Neural progenitor cell (in vitro differentiated cells): Measurements from ENCODE around the gene UMAD1. TPM values are rescaled to one million over a fixed set of nuclear protein-coding genes. Genes with fewer than 3 reads are reported as not detected.

Experiments used
- DNase-seq: peaks from one replicate; pipeline ENCODE4 v3.0.0-alpha.2; 2016; ENCODE audit warnings: low spot score
- H2AFZ ChIP-seq: fragments of 200-600 bp; sonication (generic); replicated peaks from 2 replicates; pipeline ENCODE4 v1.6.1; 2016; ENCODE audit warnings: antibody characterized with exemption
- H3F3A ChIP-seq: fragments of 200-600 bp; sonication (generic); 2 replicates; pipeline ENCODE4 v1.6.1; 2016; ENCODE audit warnings: antibody characterized with exemption, low read depth
- H3K27ac ChIP-seq: fragments of 200-600 bp; sonication (generic); 2 replicates; pipeline ENCODE4 v1.5.1; 2016; ENCODE audit warnings: mild to moderate bottlenecking
- H3K27me3 ChIP-seq: fragments of 200-600 bp; sonication (generic); 2 replicates; pipeline ENCODE4 v1.6.1; 2016; ENCODE audit warnings: mild to moderate bottlenecking, moderate library complexity
- H3K36me3 ChIP-seq: fragments of 200-600 bp; sonication (generic); 2 replicates; pipeline ENCODE4 v1.5.1; 2016
- H3K4me1 ChIP-seq: fragments of 200-600 bp; sonication (generic); 2 replicates; pipeline ENCODE4 v1.6.1; 2016; ENCODE audit warnings: mixed run types
- H3K4me2 ChIP-seq: fragments of 200-600 bp; sonication (generic); 2 replicates; pipeline ENCODE4 v1.6.1; 2016
- H3K4me3 ChIP-seq: fragments of 200-600 bp; sonication (generic); 2 replicates; pipeline ENCODE4 v1.5.1; 2016
- H3K79me2 ChIP-seq: fragments of 200-600 bp; sonication (generic); 2 replicates; pipeline ENCODE4 v1.6.1; 2016; ENCODE audit warnings: low read depth
- H3K9ac ChIP-seq: fragments of 200-600 bp; sonication (generic); 2 replicates; pipeline ENCODE4 v1.6.1; 2016
- H3K9me3 ChIP-seq: fragments of 200-600 bp; sonication (generic); 2 replicates; pipeline ENCODE4 v1.5.1; 2016; ENCODE audit warnings: low read depth
- H4K20me1 ChIP-seq: fragments of 200-600 bp; sonication (generic); 2 replicates; pipeline ENCODE4 v1.6.1; 2016; ENCODE audit warnings: low read depth
- H3K27ac Mint-ChIP-seq: 3 replicates; pipeline ENCODE4 v1.8.0; 2021; ENCODE audit warnings: mixed read lengths
- H3K27me3 Mint-ChIP-seq: 2 replicates; pipeline ENCODE4 v1.8.0; 2022; ENCODE audit warnings: low read depth, mild to moderate bottlenecking, inconsistent platforms, moderate library complexity, mixed read lengths; ENCODE audit not compliant: insufficient read depth
- H3K36me3 Mint-ChIP-seq: 3 replicates; pipeline ENCODE4 v1.8.0; 2021; ENCODE audit warnings: mixed read lengths
- H3K4me1 Mint-ChIP-seq: 3 replicates; pipeline ENCODE4 v1.8.0; 2021; ENCODE audit warnings: mixed read lengths
- H3K4me3 Mint-ChIP-seq: 3 replicates; pipeline ENCODE4 v1.8.0; 2021; ENCODE audit warnings: mild to moderate bottlenecking, moderate library complexity, mixed read lengths
- H3K9me3 Mint-ChIP-seq: 3 replicates; pipeline ENCODE4 v1.8.0; 2020; ENCODE audit warnings: mixed read lengths
- CTCF ChIP-seq: fragments of 200-600 bp; sonication (generic); IDR thresholded peaks from 2 replicates; pipeline ENCODE4 v1.5.1; 2017; ENCODE audit warnings: antibody characterized with exemption, mild to moderate bottlenecking
- EZH2 ChIP-seq: fragments of 200-600 bp; sonication (generic); IDR thresholded peaks from 2 replicates; pipeline ENCODE4 v1.6.1; 2017; ENCODE audit warnings: antibody characterized with exemption, mild to moderate bottlenecking, moderate library complexity
- EZH2phosphoT487 ChIP-seq: fragments of 200-600 bp; sonication (generic); IDR thresholded peaks from 2 replicates; pipeline ENCODE4 v1.6.1; 2017; ENCODE audit warnings: antibody characterized with exemption
- total RNA-seq: library from RNA; depleted of rRNA; stranded (reverse); fragments of >200 nt; gene quantifications from 2 replicates; pipeline ENCODE4 v1.2.3, GENCODE V29; 2015; ENCODE audit warnings: low replicate concordance

Gene UMAD1
- total RNA-seq, 1 donor from 2014 or later, result 23.0 TPM

- Histone ChIP-seq H3K4me2 (no peak overlapping the region), H3F3A (peaks cover 13% of the 10 kb centered on the region), H2AFZ (no peak overlapping the region), H3K36me3 (no peaks in the 10 kb centered on the region), H3K4me1 (peaks cover 2% of the 10 kb centered on the region), H3K27me3 (no peaks in the 10 kb centered on the region), H3K9me3 (no peaks in the 10 kb centered on the region), H4K20me1 (no peaks in the 10 kb centered on the region), H3K4me3 (no peak overlapping the region), H3K9ac (no peak overlapping the region), H3K27ac (no peak overlapping the region), H3K79me2 (peaks cover 4% of the 10 kb centered on the region)
- Mint-ChIP-seq H3K4me3 (no peak overlapping the region), H3K4me1 (peaks cover 7% of the 10 kb centered on the region), H3K9me3 (no peaks in the 10 kb centered on the region), H3K27ac (no peak overlapping the region), H3K27me3 (no peaks in the 10 kb centered on the region), H3K36me3 (peaks cover 6% of the 10 kb centered on the region)
- no peak for TF ChIP-seq CTCF
- no peak for TF ChIP-seq EZH2phosphoT487
- TF ChIP-seq EZH2, result no peak
- no peak for DNase-seq
These were observed 41.4 kb downstream of the UMAD1 start for GRCh38 chr7:7681936-7682329.

DNA sequence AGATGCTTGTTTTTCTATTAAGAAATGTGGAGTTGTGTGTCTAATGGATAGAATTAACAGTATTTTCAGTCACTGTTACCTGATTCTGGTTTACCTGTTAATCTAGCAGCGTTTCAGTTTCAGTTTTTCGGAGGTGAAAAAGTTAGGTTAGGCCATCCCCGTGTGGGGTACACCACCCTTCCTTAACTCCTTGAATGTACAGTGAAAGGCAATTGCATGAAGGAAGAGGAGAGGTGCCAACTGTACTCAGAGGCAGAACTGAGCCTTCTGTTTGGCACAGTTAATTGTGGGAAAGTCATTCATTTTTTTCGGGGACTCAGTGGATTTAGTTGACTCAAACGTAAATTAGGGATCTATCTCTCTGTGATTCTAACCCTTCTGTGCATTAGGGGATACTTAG, 42.3 kb downstream of the UMAD1 start:
- Histone ChIP-seq H2AFZ (no peak overlapping the region), H3K27me3 (no peaks in the 10 kb centered on the region), H3K9ac (no peak overlapping the region), H3K79me2 (peaks cover 4% of the 10 kb centered on the region), H3K36me3 (no peaks in the 10 kb centered on the region), H3K4me2 (no peak overlapping the region), H3K9me3 (no peaks in the 10 kb centered on the region), H4K20me1 (no peaks in the 10 kb centered on the region), H3K4me3 (no peak overlapping the region), H3F3A (peaks cover 11% of the 10 kb centered on the region), H3K4me1 (peaks cover 4% of the 10 kb centered on the region), H3K27ac (no peak overlapping the region)
- Mint-ChIP-seq H3K36me3 (peaks cover 3% of the 10 kb centered on the region), H3K4me3 (no peak overlapping the region), H3K9me3 (no peaks in the 10 kb centered on the region), H3K4me1 (peaks cover 15% of the 10 kb centered on the region), H3K27me3 (no peaks in the 10 kb centered on the region), H3K27ac (no peak overlapping the region)
- TF ChIP-seq EZH2, result no peak
- no peak for TF ChIP-seq CTCF
- TF ChIP-seq EZH2phosphoT487, result no peak
- DNase-seq, result no peak

- Histone ChIP-seq H3K9ac (no peak overlapping the region), H3K27ac (no peak overlapping the region), H3K4me2 (no peak overlapping the region), H3K27me3 (no peaks in the 10 kb centered on the region), H3K9me3 (no peaks in the 10 kb centered on the region), H3K36me3 (no peaks in the 10 kb centered on the region), H3K4me1 (peaks cover 4% of the 10 kb centered on the region), H3K79me2 (peaks cover 1% of the 10 kb centered on the region), H4K20me1 (no peaks in the 10 kb centered on the region), H2AFZ (no peak overlapping the region), H3K4me3 (no peak overlapping the region), H3F3A (no peaks in the 10 kb centered on the region)
- Mint-ChIP-seq H3K9me3 (no peaks in the 10 kb centered on the region), H3K27ac (peak overlapping the region; percentile 21), H3K27me3 (no peaks in the 10 kb centered on the region), H3K36me3 (no peaks in the 10 kb centered on the region), H3K4me1 (peaks cover 21% of the 10 kb centered on the region), H3K4me3 (no peak overlapping the region)
- DNase-seq, result no peak
- TF ChIP-seq CTCF, result no peak
- no peak for TF ChIP-seq EZH2
- no peak for TF ChIP-seq EZH2phosphoT487
These were observed 46.4 kb downstream of the UMAD1 start for GRCh38 chr7:7686811-7687508.
